ENCODE measurements around the gene CAMTA1.

CAMTA1 gene

DNA sequence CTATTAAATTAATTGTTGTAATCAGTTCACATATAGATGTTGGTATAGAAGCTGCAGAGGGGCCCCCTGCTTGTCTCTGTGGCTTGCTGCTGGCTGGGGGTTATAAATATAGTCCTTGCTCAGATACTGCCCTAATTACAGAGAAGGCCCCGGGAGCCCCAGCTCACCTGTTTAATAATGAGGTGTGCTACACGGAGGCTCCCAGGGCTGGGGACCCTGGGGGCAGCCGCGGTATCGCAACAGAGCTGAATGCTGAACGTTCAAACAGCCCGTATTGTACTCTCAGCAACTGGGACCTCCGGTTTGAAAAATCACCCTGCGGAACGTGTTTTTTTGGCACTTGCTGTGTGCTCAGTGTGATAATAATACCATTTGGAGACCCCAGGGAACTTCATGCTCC, 309.3 kb downstream of the CAMTA1 start:
- DNase-seq: no peak

DNA sequence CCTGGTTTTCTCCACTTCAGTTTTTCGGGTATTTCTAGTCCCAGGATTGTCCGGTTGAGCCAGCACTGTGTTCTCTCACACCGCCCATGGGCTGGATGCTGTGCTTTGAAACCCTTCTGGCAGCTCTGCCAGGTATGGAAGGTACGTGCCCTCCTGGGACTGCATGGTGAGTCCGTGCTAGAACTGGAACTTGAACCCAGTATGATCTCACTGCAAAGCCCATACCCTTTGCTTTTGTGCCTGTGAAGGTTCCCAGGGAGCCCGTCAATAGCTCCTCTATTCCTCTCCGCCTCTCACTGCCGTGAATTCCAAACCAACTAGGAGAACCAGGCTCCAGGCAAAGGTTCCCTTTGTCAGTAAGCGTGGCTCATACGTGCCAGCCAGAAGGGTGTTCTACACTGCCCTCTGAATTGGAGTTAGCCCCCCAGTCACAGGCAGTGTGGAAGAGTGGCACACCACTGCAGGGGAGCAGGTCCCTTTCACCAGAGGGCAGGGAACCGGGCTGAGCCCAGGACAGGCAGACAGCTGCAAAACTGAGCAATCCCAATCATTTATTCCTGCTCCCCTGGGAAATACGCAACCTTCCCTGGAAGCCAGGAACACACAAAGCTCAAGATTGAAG, 310.2 kb downstream of the CAMTA1 start:
- DNase-seq: no peak

DNA sequence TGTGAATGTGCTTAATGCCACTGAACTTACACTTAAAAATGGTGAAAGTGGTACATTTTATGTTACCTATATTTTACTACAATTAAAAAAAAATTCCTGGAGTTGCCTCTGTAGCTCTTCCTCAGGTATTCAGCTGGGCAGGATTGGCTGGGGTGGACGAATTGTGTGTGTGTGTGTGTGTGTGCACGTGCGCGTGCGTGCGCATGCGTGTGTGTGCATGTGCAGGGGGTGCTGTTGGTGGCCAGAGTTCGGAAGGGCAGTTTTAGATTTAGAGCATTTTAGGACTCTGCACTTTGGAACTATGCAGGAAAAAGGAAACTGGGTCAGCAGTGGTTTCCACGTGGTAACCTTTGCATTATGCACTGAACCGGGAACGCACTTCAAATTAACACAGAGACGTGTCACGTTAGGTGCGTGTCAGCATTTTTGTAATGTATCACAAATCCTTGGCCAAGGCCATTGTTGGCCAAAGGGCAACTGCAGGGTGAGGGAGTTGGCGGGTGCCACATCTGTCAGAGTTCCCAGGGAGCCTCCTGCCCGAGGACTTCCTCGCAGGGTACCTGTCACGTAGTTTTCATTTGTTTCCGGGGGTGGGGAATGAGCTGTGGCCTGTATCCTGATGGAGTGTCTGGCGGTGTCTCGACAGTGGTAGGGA, 312.8 kb downstream of the CAMTA1 start:
- no peak for DNase-seq

DNA sequence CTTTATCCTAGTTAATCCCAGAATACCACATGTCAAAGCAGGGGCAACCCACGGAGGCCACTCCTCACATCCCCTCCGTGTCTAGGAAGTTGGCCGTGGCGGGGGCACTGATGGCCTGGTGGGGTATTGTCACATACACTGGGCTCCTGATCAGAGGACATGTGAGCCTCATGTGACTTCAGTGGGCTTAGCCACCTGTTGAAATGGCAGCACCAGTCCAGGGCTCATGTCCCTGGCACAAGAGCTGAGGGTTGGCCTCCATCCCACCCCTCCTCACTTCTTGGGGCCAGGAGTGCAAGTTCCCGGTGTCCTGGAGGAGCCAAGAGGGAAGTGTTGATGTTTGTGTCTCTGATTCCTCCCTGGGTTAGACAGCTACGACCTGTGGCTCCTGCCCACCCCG, 313.4 kb downstream of the CAMTA1 start:
- no peak for DNase-seq

DNA sequence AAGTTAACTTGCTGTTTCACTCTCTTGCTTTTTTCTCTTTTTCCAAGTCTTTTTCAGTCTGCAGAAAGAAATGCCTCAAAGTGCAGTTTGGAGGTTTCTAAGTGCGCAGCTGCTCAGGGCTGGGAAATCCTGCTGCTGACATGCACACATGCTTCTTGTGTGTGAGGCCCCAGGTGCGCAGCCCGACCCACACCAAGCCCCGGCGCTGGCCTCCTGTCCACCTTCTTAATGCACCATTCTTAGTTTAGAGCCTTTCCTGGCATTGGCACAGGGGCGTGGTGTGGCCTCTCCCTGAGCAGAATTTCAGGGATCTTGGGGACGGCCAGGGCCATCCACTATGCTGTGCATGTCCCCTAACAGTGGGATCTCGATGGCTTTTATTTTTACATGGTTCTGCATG, 315.2 kb downstream of the CAMTA1 start:
- DNase-seq: no peak

DNA sequence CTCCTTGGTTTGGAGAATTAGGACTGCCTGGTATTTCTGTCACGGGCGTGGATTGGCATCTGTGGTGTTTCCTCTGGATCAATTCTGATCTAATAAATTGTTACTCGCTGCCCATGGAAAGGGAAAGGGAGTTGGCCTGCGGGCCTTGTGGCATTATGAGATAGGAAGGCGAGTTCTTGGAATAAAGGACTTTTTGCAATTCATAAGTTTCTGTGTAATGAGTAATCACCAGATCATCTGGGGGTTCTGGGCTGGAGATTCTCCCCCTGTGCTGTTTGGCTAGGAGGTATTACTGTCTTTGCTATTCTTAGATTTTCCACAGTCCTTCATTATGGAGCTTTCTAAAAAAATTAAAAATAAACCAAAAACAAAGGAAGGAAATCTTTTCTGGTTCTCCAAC, 315.9 kb downstream of the CAMTA1 start:
- no peak for DNase-seq

DNA sequence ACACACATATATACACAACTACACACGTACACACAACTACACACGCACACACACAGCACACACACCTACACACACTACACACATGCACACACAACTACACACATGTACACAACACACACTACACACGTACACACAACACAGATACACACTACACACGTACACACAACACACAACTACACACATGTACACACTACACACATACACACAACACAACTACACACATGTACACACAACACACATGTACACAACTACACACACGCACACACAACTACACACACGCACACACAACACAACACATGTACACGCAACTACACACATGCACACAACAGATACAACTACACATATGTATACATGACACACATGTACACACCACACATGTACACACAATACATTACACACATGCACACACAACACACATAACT, 318.1 kb downstream of the CAMTA1 start:
- DNase-seq: no peak

DNA sequence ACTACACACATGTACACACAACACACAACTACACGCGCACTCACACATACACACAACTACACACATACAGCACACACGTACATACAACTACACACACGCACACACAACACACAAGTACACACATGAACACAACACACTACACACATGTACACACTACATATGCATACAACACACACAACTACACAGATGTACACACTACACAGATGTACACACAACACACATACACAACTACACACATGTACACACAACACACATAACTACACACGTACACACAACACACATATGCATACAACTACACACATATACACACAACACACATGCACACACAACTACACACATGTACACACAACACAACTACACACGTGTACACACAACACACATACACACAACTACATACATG, 318.6 kb downstream of the CAMTA1 start:
- DNase-seq: no peak

DNA sequence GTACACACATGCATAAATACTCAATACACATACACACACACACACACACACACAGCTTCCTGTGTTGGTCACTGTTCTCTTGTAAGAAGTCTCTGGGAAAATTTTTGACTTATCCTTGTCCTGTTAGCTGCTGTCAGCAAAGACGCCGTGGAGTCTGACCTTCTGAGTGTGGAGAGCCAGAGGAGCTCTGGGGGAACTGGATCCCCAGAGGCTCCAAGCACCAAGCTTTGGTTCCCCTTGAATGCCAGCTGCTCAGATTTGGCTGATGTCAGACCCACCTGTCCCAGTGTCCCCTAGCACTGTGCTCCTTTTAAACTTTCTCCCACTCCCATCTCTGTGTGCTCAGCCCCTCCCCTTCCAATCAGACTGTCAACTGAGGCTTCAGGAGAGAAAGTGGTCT, 319.1 kb downstream of the CAMTA1 start:
- DNase-seq: no peak

DNA sequence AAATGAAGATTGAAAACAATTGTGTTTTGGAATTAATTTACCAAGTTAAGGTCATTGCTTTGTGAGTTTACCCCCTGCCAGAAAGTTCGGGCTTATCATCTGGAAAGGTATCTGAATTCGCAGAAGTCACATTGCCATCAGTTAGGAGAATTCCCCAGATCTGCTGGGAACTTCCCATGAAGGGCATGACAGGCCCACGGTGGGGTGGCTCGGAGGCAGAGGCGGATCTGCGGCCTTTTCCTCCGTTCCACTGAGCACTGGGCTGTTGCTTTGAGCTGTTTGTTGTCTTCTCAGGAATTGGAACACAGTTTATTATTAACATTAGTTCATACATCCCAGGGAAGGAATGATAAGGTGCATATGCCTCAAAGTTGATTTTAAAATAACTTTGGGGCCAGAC, 320.0 kb downstream of the CAMTA1 start:
- no peak for DNase-seq

DNA sequence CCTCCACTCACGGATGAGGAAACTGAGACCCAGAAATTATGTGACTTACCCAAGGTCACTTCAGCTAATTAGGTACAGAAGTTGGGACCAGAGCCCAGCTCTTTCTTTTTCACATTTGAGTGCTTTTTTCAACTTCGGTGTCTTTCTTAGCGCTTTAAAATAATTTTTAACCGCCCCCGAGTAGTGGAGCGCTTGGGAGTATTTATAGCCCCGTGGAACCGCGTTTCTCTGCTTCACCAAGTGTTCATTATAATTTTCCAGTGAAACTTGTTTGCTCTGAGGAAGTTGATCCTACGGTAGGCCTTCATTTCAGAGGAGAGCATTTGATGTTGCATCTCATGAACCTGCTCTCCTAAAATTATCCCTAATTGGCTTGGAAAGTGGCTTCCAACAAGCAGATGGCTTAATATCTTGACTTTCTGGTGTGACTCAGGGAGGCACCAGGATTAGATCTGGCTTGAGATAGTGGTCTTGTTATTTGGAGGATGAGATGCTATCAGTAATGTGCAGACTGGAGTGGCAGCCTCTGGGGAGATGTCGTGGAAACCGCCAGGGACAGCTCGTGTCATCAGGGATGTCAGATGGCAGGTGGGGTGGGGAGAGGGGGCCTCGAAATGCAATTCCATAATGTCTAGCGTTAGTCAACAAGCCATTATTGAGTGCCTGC, 321.3 kb downstream of the CAMTA1 start:
- no peak for DNase-seq

DNA sequence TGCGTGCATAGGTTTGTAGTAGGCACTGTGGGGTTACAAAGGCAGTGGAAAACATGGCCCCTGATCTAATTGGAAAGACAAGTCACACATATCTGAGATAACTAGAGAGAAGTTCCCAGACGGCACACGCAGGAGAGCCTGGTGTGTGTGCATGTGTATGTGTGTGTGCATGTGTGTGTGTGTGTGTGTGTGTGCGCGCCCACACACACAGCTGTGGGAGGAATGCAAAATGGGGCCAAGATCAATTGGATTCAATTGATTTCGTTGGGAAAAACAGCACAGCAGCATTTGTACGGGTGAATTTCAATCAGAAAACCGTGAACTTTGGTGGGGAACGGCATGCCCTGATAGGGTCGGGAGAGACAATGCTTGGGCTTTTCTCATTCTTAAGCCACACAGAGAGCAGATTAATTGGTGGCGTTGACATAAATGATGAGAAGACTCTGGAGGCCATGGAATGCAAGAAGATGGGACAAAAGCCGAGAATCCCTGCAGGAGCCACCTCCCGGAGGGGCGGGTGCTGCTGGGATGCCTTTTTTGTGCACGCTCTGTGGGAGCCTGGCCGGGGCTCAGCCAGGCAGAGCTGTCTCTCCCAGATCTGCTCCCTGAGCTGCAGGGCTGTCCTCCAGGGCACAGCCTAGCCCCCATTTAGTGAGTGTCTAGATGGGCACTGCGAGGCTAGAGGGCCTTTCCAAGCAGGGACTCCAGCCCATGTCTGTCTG, 322.0 kb downstream of the CAMTA1 start:
- DNase-seq: no peak

DNA sequence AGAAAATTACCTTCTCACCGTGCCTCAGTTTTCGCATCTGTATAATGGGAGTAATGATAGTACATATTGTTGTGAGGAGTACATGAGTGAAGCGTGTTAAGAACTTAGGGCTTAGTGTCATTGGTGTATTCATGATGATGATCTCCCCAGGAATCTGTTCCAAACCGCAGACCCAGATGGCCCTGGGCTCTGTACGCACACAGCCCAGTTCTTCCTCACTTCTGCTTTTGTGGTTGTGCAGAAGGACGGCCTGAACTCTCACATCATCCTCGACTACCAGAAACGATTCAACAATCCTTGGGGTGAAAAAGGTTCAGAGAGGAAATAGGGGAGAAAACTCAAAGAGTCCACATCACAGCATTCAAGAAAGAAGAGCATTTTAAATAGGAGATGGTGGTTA, 323.0 kb downstream of the CAMTA1 start:
- peak; percentile 40 for DNase-seq

DNA sequence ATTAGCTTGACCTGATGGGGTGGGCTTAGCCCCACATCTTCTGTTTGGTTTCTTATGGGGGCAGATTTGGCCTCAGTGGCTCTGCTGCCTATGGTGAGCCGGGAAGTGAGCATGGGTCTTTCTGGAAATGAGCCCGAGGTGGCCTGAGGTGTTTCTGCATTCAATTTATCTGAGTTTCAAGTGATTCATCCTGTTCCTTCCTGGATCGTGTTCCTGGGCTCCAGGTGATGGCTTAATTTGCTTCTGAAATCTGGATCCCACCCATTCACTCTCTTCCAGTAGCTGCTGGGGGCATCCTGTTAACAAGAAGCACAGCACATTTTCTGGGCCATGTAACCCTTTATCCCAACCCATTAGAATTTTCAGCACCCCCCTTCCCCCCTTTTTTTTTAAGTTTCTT, 324.6 kb downstream of the CAMTA1 start:
- no peak for DNase-seq

DNA sequence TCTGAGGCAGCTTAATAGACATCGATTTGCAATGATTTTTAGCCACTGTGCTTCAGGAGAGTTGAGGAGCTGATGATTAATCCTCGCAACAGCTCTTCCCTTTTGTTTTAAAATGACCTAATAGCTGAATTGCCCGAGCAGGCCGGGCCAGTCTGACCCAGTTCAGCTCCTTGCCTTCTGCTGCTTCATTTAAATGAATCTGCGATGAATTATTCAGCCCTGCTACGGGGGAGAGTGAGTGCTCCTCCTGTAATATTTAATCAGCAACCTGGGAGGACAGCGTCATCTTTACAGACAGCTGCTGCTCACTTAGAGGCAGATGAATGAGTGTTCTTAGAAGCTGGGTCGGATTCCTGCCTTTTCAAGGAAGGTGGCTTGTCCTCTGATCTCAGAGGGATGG, 325.1 kb downstream of the CAMTA1 start:
- no peak for DNase-seq

DNA sequence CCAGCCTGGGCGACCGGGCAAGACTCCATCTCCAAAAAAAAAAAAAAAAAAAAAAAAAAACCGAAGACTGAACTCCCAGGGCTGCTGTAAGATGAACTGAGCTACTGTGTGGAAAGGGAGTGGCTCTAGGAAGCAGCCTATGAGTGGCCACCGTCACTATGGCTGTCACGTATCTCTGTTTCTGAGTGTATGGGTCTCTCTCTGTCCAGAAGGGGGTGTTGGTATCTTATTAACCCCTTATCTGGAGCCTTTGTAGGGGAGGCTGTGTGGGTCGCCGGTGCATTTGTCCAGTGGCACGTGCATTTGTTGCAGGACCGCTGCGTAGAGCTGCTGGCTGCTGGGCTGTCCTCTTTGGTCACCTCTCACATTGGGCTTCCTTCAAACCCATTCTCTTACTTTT, 326.6 kb downstream of the CAMTA1 start:
- no peak for DNase-seq

DNA sequence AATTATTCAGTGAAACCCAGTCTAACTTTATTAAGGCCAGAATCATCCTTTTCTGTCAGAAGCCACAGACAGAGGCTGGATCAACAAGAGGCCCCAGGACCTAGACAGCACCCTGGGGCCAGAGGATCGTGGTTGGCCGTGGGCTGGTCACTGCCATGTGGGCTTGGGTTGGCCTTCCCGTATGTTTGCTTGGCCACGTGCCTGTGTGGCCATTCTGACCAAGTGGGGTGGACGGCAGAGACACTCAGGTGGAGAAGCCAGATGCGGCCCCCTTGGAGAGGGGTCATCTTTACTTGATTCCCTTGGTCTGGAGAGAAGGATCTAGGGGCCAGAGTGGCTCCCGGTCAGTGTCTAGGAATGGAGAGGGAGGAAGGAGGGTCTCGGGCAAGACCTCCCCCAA, 327.9 kb downstream of the CAMTA1 start:
- DNase-seq: no peak

DNA sequence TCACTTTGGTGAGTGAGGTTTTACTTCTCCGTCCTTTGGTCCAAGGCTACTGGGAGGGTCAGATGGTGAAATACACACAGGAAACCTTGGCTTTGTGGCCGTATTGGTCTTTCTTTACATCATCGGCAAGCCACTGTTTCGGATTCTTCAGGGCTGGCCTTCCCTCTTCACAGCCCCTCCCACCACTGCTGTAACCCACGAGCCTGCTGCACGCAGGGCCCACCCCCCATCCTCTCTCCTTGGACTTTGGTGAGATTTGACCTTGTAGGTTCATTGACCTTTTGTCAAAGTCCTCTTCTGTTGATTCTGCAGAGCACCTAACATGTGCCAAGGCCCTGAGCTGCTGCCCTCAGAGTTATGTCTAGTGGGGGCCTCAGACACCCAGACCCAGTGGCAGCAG, 328.6 kb downstream of the CAMTA1 start:
- DNase-seq: no peak

DNA sequence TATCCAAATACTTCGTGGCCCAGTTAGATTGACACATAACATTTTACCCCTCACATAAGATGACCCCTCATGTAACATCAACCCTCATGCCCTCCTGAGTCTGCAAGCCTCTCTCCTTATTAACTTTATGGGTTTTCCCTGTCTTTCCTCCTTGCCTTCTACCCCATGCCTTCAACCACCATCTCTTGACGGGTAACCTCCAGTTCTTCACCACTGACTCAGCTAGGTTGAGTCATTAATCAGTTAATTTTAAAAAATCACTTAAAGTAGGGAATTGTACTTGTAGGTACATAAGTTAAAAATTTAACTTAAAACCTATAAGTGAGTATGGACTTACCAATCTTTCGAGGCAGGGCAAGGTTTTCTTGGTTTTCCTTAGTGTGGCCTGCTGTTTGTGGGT, 330.7 kb downstream of the CAMTA1 start:
- no peak for DNase-seq

DNA sequence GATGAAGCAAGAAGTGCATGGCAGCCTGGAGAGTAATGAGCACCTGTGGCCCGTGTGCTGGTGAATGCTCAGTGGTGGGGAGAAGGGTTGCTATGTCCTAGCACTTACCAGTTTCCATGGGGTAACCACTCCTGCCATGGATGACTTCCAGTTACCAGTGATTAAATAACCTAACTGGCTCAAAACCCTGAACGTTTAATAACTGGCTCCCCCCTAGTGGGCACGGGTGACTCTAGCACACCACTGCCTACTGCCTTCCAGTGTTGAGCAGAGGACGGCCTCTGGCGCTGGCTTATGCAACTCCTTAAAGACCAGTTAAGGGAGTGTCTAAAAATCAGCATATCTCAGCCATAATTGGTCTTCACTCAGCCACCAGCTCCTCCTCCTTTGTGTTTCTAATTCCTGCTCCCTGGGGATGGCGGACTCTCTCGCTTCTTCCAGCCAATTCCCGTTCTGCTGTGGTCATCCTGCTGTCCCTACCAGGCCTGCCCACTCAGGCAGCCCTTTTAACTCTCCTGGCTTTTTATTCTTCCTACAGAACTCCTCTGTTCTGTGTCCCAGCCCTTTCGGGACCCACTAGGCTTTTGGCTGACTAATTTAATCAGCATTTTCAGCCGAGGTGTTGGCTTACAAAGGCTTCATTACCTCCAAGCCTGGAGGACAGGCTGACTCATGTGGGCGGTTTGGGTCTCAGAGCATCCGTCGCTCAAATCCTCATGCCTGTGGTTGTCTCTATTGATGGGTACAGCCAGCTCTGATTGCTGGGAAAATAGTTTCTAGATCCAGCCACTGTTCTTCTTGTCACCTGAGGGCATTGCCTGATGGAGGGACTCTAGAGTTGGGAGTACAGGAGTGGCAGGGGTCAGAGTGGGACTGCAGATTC, 332.4 kb downstream of the CAMTA1 start:
- no peak for DNase-seq

DNA sequence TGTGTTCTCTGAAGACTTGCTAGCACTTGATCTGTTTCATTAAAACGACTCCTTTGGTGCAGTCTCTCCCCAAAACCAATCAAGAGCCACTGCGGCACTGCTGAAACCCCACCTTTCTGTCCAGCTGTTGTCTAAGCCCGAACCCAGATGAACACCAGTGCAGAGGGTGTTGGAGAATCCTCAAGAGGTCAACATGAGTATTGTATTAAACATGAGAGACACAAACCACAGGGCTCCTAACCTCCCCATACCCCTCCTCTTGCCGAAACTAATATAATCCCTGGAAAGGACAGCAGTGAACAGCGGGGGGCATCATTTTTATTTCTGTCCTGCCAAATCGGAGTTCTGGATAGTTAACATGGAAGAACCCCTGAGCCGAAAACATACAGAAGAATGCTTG, 333.9 kb downstream of the CAMTA1 start:
- no peak for DNase-seq

DNA sequence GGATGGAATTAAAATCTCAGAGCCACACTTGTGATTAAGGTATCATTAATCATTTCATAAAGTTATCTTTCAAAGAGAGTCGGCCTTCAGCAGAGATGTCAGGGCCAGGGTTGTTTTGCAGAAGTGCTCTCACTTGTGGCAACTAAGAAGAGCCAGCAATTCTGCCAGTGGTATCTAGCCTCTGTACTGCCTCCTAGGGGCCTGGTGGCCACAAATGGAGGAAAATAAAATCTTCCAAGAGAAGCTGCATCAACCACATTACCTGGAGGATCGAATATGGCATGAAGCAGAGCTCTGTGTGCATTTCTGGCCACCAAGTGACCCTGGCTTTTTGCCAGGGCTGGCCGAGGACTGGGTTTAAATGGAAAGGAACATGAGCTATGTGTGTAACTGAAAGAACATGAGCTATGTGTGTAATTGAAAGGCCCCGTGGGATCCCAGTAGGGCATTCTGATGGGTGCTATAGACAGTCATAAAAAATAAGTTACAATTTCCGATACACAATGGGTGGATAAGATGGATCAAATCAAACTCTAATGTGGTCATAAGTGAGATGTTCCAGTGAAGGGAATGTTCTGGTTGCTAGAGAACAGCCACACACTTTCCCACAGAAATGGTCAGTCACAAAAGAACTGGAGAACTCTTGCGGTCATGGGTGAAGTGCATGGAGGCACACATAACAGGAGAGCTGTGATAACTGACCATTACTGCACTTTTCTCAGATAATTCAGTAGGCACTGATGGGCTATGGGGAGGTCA, 335.8 kb downstream of the CAMTA1 start:
- DNase-seq: no peak

Measured in GDM1 (cell line).